Activated T-cell treated with anti-CD3 and anti-CD28 coated beads, Interleukin-2, amount 50 U/mL, for 24 hours (primary cell): ENCODE results near the gene KLHL42.

Source experiments
- DNase-seq: peaks from one replicate; pipeline ENCODE4 v3.0.0-alpha.2; 2020
- H3K27ac Mint-ChIP-seq: 2 replicates; pipeline ENCODE4 v1.8.0; 2020; ENCODE audit warnings: mild to moderate bottlenecking, mixed read lengths
- H3K27me3 Mint-ChIP-seq: 2 replicates; pipeline ENCODE4 v1.8.0; 2020; ENCODE audit warnings: mixed read lengths
- H3K36me3 Mint-ChIP-seq: 2 replicates; pipeline ENCODE4 v1.8.0; 2020; ENCODE audit warnings: low read depth, mixed read lengths
- H3K4me1 Mint-ChIP-seq: 2 replicates; pipeline ENCODE4 v1.8.0; 2020; ENCODE audit warnings: low read depth, mixed read lengths
- H3K4me3 Mint-ChIP-seq: 2 replicates; pipeline ENCODE4 v1.8.0; 2020; ENCODE audit warnings: mild to moderate bottlenecking, moderate library complexity, mixed read lengths
- H3K9me3 Mint-ChIP-seq: 2 replicates; pipeline ENCODE4 v1.8.0; 2020; ENCODE audit warnings: mixed read lengths

The KLHL42 gene

DNA sequence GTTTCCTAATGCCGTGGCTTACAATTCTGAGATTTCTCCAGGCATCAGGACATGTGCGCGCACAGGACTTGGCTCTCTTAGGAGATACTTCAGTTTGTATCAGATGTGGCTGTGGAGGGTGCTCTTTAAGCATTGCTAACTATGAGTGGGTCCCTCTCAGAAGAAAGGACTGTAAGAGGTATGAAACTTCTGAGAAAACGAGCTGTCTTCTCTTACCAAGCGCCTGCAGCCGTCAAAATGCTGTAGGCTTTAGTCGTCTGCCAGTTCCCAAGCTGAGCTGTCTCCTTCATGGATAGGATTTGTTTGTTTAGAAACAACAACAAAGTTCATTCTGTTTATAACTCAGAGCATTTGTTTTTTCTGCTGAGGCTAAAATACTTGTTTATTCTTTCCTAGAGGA, 16.1 kb downstream of the KLHL42 start:
- Mint-ChIP-seq H3K4me1 (peaks cover 18% of the 10 kb centered on the region), H3K36me3 (peaks cover 85% of the 10 kb centered on the region), H3K27me3 (no peaks in the 10 kb centered on the region), H3K4me3 (no peak overlapping the region), H3K27ac (no peak overlapping the region), H3K9me3 (no peaks in the 10 kb centered on the region)
- no peak for DNase-seq

- no peak for DNase-seq
- Mint-ChIP-seq H3K27ac (no peak overlapping the region), H3K36me3 (peaks cover 80% of the 10 kb centered on the region), H3K4me1 (peaks cover 31% of the 10 kb centered on the region), H3K9me3 (no peaks in the 10 kb centered on the region), H3K4me3 (no peak overlapping the region), H3K27me3 (no peaks in the 10 kb centered on the region)
These were observed 17.4 kb downstream of the KLHL42 start for GRCh38 chr12:27797301-27798025.

- DNase-seq: no peak
- Mint-ChIP-seq H3K27ac (peak overlapping the region; percentile 63), H3K9me3 (no peaks in the 10 kb centered on the region), H3K4me3 (no peak overlapping the region), H3K27me3 (peaks cover 7% of the 10 kb centered on the region), H3K36me3 (peaks cover 50% of the 10 kb centered on the region), H3K4me1 (peaks cover 34% of the 10 kb centered on the region)
These were observed 20.8 kb downstream of the KLHL42 start for GRCh38 chr12:27800819-27801218.

DNA sequence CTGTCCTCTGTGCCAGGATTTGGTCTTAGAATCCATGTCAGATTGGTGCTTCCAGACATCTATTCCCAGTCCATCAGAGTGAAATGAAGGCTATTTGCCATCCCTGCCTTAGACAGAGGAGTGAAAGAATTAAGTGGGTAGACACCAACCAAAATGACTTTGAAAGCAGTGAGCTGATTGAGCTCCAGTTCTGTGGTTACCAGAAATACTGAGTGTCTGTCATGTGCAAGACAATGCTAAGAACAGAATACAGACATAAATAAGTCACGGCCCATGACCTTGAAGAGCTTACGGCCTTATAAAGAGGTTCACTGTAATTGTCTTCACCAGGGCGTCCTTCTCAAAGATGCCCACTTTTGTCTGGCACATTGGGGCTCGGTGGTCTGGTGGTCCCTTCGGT, 21.6 kb downstream of the KLHL42 start:
- peaks cover 14% of the 10 kb centered on the region for H3K27me3 Mint-ChIP-seq
- no peak overlapping the region for H3K4me3 Mint-ChIP-seq
- peaks cover 40% of the 10 kb centered on the region for H3K4me1 Mint-ChIP-seq
- H3K27ac Mint-ChIP-seq: peak overlapping the region; percentile 84
- peaks cover 42% of the 10 kb centered on the region for H3K36me3 Mint-ChIP-seq
- DNase-seq: no peak
- no peaks in the 10 kb centered on the region for H3K9me3 Mint-ChIP-seq

DNA sequence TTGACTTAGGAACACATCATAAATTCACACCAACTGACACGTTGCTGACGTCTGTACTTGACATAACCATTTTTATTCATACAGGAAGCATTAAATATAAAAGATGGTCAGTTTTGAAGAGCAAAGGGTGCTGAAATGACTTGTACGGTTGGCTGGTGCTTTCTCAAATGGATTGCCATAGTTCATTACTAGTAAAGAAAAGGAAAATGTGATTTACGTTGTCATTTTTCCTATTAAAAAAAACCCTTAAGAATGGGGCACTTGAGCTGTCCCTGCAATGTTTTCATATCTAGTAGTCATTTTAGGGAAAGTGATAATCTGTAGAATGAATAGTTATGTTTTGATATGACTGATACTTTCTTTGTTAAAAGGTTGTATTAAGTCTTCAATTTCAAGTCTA, 22.5 kb downstream of the KLHL42 start:
- Mint-ChIP-seq H3K4me1 (peaks cover 49% of the 10 kb centered on the region), H3K27me3 (peaks cover 20% of the 10 kb centered on the region), H3K27ac (peak overlapping the region; percentile 84), H3K36me3 (peaks cover 34% of the 10 kb centered on the region), H3K9me3 (no peaks in the 10 kb centered on the region), H3K4me3 (no peak overlapping the region)
- no peak for DNase-seq

DNA sequence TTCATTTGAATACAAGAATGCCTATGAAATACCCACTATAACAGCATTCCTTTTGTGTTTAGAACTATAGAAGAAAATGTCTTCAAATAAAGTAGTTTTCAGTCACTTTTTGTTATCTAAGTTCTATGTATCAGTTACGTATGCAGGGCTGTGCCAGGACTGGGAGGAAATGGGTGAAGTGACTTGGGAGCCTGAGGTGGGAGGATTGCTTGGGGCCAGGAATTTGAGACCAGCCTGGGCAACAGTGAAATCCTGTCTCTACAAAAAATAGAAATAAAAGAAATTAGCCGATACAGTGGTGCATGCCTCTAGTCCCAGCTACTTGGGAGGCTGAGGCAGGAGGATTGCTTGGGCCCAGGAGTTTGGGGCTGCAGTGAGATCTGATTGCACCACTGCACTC, 22.9 kb downstream of the KLHL42 start:
- H3K27me3 Mint-ChIP-seq: peaks cover 25% of the 10 kb centered on the region
- H3K4me3 Mint-ChIP-seq: no peak overlapping the region
- H3K27ac Mint-ChIP-seq: peak overlapping the region; percentile 84
- peaks cover 53% of the 10 kb centered on the region for H3K4me1 Mint-ChIP-seq
- H3K36me3 Mint-ChIP-seq: peaks cover 29% of the 10 kb centered on the region
- DNase-seq: no peak
- H3K9me3 Mint-ChIP-seq: no peaks in the 10 kb centered on the region

- Mint-ChIP-seq H3K27ac (no peak overlapping the region), H3K36me3 (peaks cover 12% of the 10 kb centered on the region), H3K9me3 (no peaks in the 10 kb centered on the region), H3K4me3 (no peak overlapping the region), H3K27me3 (peaks cover 40% of the 10 kb centered on the region), H3K4me1 (peaks cover 51% of the 10 kb centered on the region)
- DNase-seq: no peak
These were observed 25.2 kb downstream of the KLHL42 start for GRCh38 chr12:27805238-27805637.

GRCh38 chr12:27806259-27806658, 26.2 kb downstream of the KLHL42 start:
- Mint-ChIP-seq H3K27me3 (peaks cover 49% of the 10 kb centered on the region), H3K4me3 (no peak overlapping the region), H3K36me3 (peaks cover 6% of the 10 kb centered on the region), H3K9me3 (no peaks in the 10 kb centered on the region), H3K4me1 (peaks cover 40% of the 10 kb centered on the region), H3K27ac (no peak overlapping the region)
- DNase-seq: no peak

DNA sequence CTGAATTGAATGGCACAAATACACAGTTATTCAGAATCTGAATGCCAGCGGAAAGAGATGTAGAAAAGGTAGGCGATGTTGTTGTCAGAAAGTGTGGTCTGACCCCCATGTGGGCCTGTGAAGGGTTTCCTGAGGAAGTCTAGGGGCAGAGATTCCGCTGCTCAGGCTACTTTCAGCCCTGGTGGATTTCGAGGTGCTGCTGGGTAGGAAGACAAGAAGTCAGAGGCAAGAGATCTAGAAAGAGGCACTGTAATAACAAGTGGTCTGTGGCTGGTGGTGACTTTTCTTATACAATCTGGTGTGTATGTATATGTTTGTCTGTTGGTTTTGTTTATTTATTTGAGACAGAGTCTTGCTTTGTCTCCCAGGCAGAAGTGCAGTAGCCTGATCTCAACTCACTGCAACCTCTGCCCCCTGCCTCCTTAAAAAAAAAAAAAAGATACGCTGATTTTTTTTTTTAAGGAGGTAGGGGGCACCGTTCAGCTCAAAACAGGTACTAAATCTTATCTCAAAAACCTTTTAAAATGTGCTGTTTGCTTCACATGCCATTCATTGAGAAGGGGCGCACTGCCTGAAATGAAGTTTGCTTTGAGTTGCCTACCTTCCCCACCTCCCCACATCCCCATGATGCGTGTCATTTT, 27.1 kb downstream of the KLHL42 start:
- Mint-ChIP-seq H3K27me3 (peaks cover 54% of the 10 kb centered on the region), H3K4me3 (peak overlapping the region; percentile 6), H3K27ac (peak overlapping the region; percentile 48), H3K36me3 (peaks cover under 1% of the 10 kb centered on the region), H3K9me3 (no peaks in the 10 kb centered on the region), H3K4me1 (peaks cover 31% of the 10 kb centered on the region)
- no peak for DNase-seq

DNA sequence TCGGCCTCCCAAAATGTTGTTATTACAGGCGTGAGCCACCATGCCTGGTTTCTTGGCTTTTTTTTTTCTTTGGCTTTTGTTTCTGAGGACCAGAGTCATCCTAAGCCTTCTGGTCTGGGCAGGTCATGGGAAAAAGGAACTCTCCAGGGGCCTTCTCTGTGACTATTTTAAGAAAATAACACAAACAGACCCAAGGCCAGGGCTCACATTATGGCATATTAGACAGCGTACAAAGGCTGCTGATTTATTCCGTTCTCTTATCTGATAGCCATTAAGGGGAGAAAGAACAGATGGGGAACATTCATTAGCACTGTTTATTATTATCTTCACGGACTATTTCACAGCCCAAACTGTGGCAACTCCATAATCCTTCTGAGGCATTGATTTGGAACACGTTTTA, 28.8 kb downstream of the KLHL42 start:
- H3K9me3 Mint-ChIP-seq: no peaks in the 10 kb centered on the region
- no peaks in the 10 kb centered on the region for H3K36me3 Mint-ChIP-seq
- DNase-seq: no peak
- H3K4me1 Mint-ChIP-seq: peaks cover 20% of the 10 kb centered on the region
- H3K27me3 Mint-ChIP-seq: peaks cover 62% of the 10 kb centered on the region
- H3K27ac Mint-ChIP-seq: no peak overlapping the region
- H3K4me3 Mint-ChIP-seq: no peak overlapping the region

GRCh38 chr12:27810756-27811155, 30.7 kb downstream of the KLHL42 start:
- DNase-seq: no peak
- Mint-ChIP-seq H3K36me3 (no peaks in the 10 kb centered on the region), H3K27me3 (peaks cover 59% of the 10 kb centered on the region), H3K4me1 (peaks cover 32% of the 10 kb centered on the region), H3K27ac (no peak overlapping the region), H3K4me3 (no peak overlapping the region), H3K9me3 (no peaks in the 10 kb centered on the region)

DNA sequence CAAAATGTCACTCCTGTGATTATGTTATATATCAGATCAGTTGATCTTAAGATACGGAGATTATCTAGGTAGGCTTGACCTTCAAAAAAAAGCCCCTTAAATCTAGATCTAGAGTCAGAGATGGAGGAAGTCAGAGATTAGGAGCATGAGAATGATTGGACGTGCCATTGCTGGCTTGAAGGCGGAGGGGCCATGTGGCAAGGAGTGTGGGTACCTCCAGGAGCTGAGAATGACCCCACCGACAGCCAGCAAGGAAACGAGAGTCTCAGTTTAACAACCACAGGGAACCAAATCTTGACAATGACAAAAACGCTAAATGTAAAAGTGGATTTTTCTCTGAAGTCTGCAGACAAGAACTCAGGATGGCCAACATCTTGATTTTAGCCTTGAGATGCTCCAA, 32.5 kb downstream of the KLHL42 start:
- no peak overlapping the region for H3K4me3 Mint-ChIP-seq
- DNase-seq: no peak
- H3K9me3 Mint-ChIP-seq: no peaks in the 10 kb centered on the region
- no peaks in the 10 kb centered on the region for H3K36me3 Mint-ChIP-seq
- peaks cover 16% of the 10 kb centered on the region for H3K4me1 Mint-ChIP-seq
- peaks cover 51% of the 10 kb centered on the region for H3K27me3 Mint-ChIP-seq
- H3K27ac Mint-ChIP-seq: no peak overlapping the region

GRCh38 chr12:27814411-27814810, 34.4 kb downstream of the KLHL42 start:
- Mint-ChIP-seq H3K27me3 (peaks cover 54% of the 10 kb centered on the region), H3K4me1 (peaks cover 12% of the 10 kb centered on the region), H3K4me3 (no peak overlapping the region), H3K9me3 (no peaks in the 10 kb centered on the region), H3K36me3 (no peaks in the 10 kb centered on the region), H3K27ac (no peak overlapping the region)
- no peak for DNase-seq

DNA sequence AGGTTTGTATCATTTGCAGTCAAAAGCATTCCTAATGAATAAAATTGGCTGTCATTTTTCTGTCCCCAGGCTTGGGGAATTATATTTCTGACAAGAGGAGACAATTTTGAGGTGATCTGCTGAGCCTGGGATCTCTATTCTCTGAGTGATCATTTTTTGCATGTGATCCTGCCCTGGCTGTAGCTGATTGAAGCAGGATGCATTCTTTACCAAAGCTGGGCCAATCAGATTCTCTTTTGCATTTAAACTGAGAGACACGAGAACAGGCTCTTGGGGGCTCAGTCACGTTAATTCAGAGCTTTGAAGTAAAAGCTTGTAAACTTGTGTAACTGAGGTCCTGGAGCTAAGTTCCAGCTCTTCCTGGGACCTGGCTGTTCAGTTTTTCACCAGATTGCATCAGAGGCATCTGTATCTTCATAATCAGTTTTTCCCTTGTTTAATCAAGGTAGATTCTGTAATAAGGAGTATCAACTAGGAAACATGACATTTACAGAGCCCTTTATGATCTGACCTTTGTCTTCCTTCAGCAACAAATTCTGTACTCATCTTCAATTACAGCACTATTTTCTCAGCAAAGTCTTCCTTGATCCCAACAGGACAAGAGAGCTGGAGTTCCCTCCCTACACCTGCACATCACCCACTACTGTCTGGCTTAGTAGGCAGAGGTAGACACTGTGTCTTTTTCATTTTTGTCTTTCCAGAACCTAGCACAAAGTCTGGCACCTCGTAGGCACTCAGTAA, 35.0 kb downstream of the KLHL42 start:
- H3K36me3 Mint-ChIP-seq: no peaks in the 10 kb centered on the region
- DNase-seq: no peak
- H3K9me3 Mint-ChIP-seq: no peaks in the 10 kb centered on the region
- peaks cover 54% of the 10 kb centered on the region for H3K27me3 Mint-ChIP-seq
- no peak overlapping the region for H3K4me3 Mint-ChIP-seq
- peaks cover 12% of the 10 kb centered on the region for H3K4me1 Mint-ChIP-seq
- no peak overlapping the region for H3K27ac Mint-ChIP-seq

GRCh38 chr12:27817766-27818165, 37.7 kb downstream of the KLHL42 start:
- Mint-ChIP-seq H3K4me3 (no peak overlapping the region), H3K27ac (no peak overlapping the region), H3K9me3 (no peaks in the 10 kb centered on the region), H3K27me3 (peaks cover 34% of the 10 kb centered on the region), H3K4me1 (peaks cover 31% of the 10 kb centered on the region), H3K36me3 (no peaks in the 10 kb centered on the region)
- DNase-seq: no peak
